Glomerular endothelial cell (primary cell): Measurements from ENCODE around the gene EBF3. TPM values are rescaled to one million over a fixed set of nuclear protein-coding genes. Genes with fewer than 3 reads are reported as not detected.

Experiments used
- DNase-seq: peaks from one replicate; pipeline ENCODE4 v3.0.0-alpha.2; 2011; ENCODE audit warnings: low read depth, low spot score; ENCODE audit errors: extremely low read depth
- total RNA-seq: library from RNA; depleted of rRNA; stranded (reverse); fragments of >200 nt; gene quantifications from 2 replicates; pipeline ENCODE4 v1.2.3, GENCODE V29; 2015

EBF3 gene
- 2.0 TPM in 1 of 2 replicates, not detected in the other for total RNA-seq

DNA sequence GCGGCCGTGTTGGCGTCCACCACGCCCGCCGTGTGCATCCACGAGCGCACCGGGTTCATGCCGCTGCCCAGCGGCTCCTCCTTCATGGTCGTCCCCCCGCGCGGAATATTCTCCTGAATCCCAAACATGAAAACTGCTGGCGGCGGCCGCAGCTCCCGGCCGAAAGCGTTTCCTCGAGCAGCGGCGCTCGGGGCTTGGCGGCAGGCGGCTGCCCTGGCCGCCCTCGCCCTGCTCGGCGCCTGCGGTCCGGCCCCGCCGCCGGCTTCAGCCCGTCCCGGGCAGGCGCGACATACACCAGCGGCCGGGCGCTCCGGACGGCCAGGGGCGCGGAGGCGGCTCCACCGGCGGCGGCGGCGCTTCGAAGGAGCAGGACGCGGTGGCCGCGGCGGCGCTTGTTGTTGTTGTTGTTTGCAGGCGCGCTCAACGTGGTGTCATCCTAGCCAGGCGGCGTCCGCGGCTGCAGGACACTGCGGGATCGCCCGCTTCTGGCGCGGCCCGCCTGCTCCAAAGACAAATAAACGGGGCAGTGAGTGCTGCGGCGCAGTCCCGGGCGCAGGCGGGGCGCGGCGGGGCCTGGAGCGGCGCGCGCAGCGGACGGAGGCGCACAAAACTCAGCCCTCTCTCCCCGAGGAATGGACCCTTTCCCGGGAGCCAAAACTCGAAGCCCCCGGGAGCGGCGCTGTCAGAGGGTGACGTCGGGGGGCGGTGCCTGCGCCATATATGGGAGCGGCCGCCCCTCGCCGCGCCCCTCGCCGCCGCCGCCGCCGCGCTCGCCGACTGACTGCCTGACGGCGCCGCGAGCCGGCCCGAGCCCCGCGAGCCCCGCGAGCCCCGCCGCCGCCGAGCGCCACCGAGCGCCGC is at the start of gene EBF3:
Gene EBF3, minus strand, starts transcription at position 634 of the 861 bp plus-strand sequence. Its CDS starts 506 bp downstream, at position 128.
- no peak for DNase-seq

- no peak for DNase-seq
These were observed 49.5 kb upstream of the EBF3 start for GRCh38 chr10:130013335-130014262.

DNA sequence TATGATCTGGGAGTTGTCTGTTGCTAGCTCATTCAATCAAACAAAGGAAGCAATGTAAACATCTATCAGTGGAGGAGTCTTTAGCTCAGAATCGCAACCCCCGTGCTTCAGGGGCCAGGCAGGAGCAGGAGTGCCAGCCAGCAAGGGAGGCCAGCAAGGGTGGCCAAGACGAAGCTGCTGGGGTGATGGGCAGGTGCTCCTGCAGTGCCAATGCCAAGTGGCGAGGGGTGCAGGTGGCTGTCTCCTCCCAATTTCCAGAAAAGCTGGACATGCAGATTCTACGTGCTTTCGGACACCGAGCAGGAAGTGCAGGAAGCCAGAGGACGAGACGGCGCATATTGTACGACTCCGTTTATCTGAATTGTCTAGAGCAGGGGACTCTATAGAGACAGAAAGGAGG is 48.1 kb upstream of the EBF3 start:
- DNase-seq: no peak

DNA sequence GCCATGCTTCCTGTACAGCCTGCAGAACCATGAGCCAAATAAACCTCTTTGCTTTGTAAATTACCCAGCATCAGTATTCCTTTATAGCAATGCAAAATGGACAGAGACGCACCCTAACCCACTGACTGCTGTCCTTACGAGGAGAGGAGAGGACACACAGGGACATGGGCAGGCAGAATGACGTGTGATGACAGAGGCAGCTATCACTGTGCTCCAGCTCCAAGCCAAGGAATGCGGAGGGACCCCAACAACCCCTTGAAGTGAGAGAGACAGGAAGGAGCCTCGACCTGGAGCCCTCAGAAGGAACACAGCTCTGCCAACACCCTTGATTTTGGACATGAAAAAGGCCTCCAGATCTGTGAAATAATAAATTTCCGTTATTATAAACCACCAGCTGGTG is 46.6 kb upstream of the EBF3 start:
- no peak for DNase-seq

- no peak for DNase-seq
These were observed 45.2 kb upstream of the EBF3 start for GRCh38 chr10:130009228-130009627.

DNA sequence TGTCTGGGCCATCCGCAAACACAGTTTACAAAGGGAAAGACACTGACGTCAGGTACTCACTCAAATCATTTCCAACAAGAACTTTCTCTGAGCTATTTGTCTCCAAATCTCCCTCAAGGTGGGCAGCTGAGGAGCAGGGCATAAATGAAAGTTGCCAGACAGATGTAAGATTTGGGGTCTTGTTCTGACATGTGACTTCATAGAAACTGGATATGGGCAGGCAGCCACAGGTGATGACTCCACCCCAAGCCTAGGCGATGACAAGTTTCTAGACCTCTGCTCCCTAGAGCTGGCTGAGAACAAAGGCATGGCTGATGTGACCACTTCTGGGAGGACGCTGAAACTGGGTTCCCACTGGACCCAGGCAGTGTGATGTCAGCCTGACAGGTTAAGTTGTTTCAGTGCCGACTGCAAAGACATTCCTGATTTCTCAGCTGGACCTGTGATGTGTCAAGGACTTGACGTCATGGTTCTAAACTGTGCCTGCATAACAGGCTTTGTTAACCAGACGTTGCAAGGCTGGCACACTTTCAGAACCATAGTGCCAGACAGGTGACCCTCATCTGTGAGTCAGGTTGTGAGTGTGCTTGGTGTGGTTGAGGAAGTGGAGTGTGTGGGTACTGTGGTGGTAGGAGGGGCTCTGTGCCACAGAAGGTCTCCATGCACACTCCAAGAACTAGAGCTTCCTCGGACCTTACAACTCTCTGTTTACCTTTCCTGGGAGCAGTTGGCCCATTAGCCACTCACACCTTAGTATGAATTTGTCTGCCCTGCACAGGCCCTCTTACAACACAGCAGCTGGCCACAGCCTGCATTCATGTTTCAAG is 39.9 kb upstream of the EBF3 start:
- no peak for DNase-seq

GRCh38 chr10:130003166-130003565 is 39.1 kb upstream of the EBF3 start:
- no peak for DNase-seq

- no peak for DNase-seq
These were observed 38.5 kb upstream of the EBF3 start for GRCh38 chr10:130002606-130003005.

GRCh38 chr10:130000918-130001317 is 36.8 kb upstream of the EBF3 start:
- DNase-seq: no peak

DNA sequence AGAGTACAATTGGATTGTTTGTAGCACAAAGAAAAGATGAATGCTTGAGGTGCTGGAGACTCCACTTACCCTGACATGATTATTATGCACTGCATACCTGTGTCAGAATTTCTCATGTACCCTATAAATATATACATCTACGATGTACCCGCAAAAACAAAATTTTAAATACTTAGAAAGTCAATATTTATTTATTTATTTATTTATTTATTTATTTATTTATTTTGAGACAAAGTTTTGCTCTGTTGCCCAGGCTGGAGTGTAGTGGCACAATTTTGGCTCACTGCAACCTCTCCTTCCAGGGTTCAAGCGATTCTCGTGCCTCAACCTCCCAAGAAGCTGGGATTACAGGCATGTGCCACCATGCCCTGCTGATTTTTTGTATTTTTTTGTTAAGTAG is 35.1 kb upstream of the EBF3 start:
- no peak for DNase-seq

GRCh38 chr10:129993621-129994020 is 29.5 kb upstream of the EBF3 start:
- DNase-seq: no peak

DNA sequence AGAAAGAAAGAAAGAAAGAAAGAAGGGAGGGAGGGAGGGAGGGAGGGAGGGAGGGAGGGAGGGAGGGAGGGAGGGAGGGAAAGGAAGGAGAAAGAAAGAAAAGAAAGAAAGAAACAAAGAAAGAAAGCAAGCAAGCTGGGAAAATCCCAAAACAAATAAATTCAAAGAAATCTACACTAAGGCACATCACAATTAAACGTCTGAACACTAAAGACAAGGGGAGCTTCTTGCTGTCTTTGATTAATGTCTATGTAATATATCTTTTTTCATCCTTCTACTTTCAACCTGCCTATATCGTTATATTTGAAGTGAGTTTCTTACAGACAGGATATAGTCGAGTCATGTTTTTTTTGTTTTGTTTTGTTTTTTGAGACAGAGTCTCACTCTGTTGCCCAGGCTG is 28.3 kb upstream of the EBF3 start:
- DNase-seq: no peak

GRCh38 chr10:129982825-129983224 is 18.8 kb upstream of the EBF3 start:
- DNase-seq: no peak

DNA sequence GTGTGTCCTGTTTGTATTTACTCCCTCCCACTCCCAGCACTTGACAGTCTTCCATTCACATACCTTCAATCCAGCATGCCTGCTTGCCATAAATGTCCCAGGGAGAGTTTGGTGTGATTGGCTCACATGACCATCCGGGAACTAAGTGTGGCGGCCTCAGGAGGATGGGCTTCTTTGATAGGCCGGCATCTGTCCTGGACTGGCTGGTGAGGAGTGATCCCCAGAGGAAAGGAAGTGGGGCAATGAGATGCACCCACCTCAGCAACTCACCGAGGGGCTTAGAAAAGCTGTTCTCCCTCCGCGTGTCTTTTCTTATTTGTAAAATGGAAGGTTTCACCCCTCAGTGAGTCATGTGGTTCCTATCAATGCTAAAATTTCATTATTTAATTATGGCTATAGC is 14.9 kb upstream of the EBF3 start:
- no peak for DNase-seq

GRCh38 chr10:129978322-129978721 is 14.2 kb upstream of the EBF3 start:
- DNase-seq: no peak

- no peak for DNase-seq
These were observed 13.7 kb upstream of the EBF3 start for GRCh38 chr10:129977794-129978193.

DNA sequence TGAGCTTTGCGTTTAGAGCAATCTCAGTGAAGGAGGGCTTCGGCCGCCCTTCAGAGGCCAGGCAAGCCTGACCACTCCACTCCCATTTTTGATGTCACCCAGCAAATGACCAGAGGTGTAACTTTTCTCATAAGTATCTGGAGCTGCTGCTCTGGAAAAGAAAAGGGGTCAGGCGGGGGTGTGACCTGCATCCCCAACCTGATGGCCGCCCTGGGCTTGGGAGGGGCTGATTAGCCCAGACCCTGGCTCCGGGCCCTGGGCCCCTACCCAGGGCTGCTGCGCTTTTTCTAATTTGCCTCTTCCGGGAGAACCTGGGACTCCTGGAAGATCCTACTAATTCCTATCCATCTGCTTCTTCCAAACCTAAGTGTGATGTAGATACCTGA is 9.6 kb upstream of the EBF3 start:
- no peak for DNase-seq

DNA sequence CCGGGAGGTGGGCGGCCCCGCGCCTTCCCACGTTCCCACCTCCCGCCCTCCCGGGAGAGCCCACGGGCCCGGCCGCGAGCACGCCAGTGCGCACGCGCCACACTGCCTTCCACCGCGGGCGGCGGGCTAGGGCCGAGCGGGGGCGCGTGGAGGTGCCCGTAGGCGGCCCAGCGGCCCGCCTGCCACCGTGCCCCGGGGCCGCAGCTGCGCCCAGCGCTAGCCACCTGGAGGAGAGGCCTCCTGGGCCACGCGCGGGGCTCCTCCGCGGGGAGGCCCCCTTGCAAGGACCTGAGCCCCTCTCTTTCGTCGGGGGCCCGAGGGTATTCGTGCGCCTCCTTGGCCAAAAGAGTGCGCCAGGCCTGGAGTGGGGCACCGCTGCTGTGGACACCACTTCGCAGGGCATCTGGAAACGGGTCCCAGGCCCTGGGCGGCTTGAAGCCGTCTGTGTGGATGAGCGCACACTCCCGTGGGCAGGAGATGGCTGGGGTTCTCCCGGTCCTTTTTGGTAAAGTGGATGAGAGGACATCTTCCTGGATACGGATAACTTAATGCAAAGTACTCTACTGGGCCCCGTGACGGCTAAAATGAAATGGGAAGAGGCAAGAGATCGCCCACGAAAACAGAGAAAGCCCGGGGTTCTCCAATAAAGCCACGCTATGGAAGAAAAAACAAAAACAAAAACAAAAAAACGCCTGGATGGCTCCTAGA is 9.0 kb upstream of the EBF3 start:
- no peak for DNase-seq

- no peak for DNase-seq
These were observed 8.3 kb upstream of the EBF3 start for GRCh38 chr10:129972145-129972965.
